Mesothelial cell of epicardium (in vitro differentiated cells): ENCODE results near the gene TSEN15. TPM values are rescaled to one million over a fixed set of nuclear protein-coding genes. Genes with fewer than 3 reads are reported as not detected.

Experiments
- DNase-seq, 2 experiments: peaks; one replicate each; pipeline ENCODE4 v3.0.0; 2021; ENCODE audit warnings: low spot score in 2 of 2; ENCODE audit not compliant: unreplicated experiment in 2 of 2
- H3K27ac Mint-ChIP-seq: 2 replicates; pipeline ENCODE4 v1.8.0; 2021; ENCODE audit warnings: mixed read lengths
- H3K27me3 Mint-ChIP-seq: 2 replicates; pipeline ENCODE4 v1.8.0; 2021; ENCODE audit warnings: low read depth, mixed read lengths
- H3K36me3 Mint-ChIP-seq: 2 replicates; pipeline ENCODE4 v1.8.0; 2021; ENCODE audit warnings: mixed read lengths
- H3K4me1 Mint-ChIP-seq: 2 replicates; pipeline ENCODE4 v1.8.0; 2021; ENCODE audit warnings: mixed read lengths
- H3K4me3 Mint-ChIP-seq: 2 replicates; pipeline ENCODE4 v1.8.0; 2021; ENCODE audit warnings: mild to moderate bottlenecking, moderate library complexity, mixed read lengths
- H3K9me3 Mint-ChIP-seq: 2 replicates; pipeline ENCODE4 v1.8.0; 2021; ENCODE audit warnings: mixed read lengths
- CTCF ChIP-seq: fragments of 200-600 bp; sonication (generic); IDR thresholded peaks from one replicate; pipeline ENCODE4 v1.5.0; 2021; ENCODE audit warnings: antibody characterized with exemption; ENCODE audit not compliant: unreplicated experiment
- total RNA-seq: library from RNA; stranded (reverse); gene quantifications from 3 replicates; pipeline ENCODE4 v1.2.1, GENCODE V29; 2021

TSEN15 gene
- total RNA-seq, 1 donor from 2014 or later, result 32.8 TPM

- no peak for DNase-seq
These were observed 23.8 kb downstream of the TSEN15 start for GRCh38 chr1:184075055-184076029.

GRCh38 chr1:184078564-184079249, 27.2 kb downstream of the TSEN15 start:
- H3K4me1 Mint-ChIP-seq, result peaks cover 8% of the 10 kb centered on the region
- no peak for DNase-seq
- peaks cover 12% of the 10 kb centered on the region for H3K9me3 Mint-ChIP-seq
- H3K27ac Mint-ChIP-seq, result peak overlapping the region; percentile 31
- no peak overlapping the region for H3K4me3 Mint-ChIP-seq
- TF ChIP-seq CTCF, result no peak
- no peaks in the 10 kb centered on the region for H3K27me3 Mint-ChIP-seq
- H3K36me3 Mint-ChIP-seq, result peaks cover 17% of the 10 kb centered on the region

More at GRCh38 chr1:184075055-184076029, 23.8 kb downstream of the TSEN15 start:
- no peaks in the 10 kb centered on the region for H3K27me3 Mint-ChIP-seq
- peaks cover 28% of the 10 kb centered on the region for H3K36me3 Mint-ChIP-seq
- no peak overlapping the region for H3K4me3 Mint-ChIP-seq
- peak; percentile 65 for TF ChIP-seq CTCF
- H3K27ac Mint-ChIP-seq, result no peak overlapping the region
- H3K4me1 Mint-ChIP-seq, result peaks cover 6% of the 10 kb centered on the region
- H3K9me3 Mint-ChIP-seq, result peaks cover 12% of the 10 kb centered on the region

GRCh38 chr1:184080309-184080708, 28.8 kb downstream of the TSEN15 start:
- no peak overlapping the region for H3K27ac Mint-ChIP-seq
- no peak overlapping the region for H3K4me3 Mint-ChIP-seq
- no peaks in the 10 kb centered on the region for H3K27me3 Mint-ChIP-seq
- H3K9me3 Mint-ChIP-seq, result peaks cover 13% of the 10 kb centered on the region
- peaks cover 12% of the 10 kb centered on the region for H3K36me3 Mint-ChIP-seq
- TF ChIP-seq CTCF, result no peak
- no peak for DNase-seq
- peaks cover 7% of the 10 kb centered on the region for H3K4me1 Mint-ChIP-seq

- H3K27ac Mint-ChIP-seq, result no peak overlapping the region
- H3K36me3 Mint-ChIP-seq, result peaks cover 5% of the 10 kb centered on the region
- peaks cover 11% of the 10 kb centered on the region for H3K9me3 Mint-ChIP-seq
- H3K27me3 Mint-ChIP-seq, result no peaks in the 10 kb centered on the region
- peaks cover 6% of the 10 kb centered on the region for H3K4me1 Mint-ChIP-seq
- H3K4me3 Mint-ChIP-seq, result no peak overlapping the region
- no peak for DNase-seq
- no peak for TF ChIP-seq CTCF
These were observed 31.2 kb downstream of the TSEN15 start for GRCh38 chr1:184082541-184083415.

GRCh38 chr1:184085667-184086066, 34.1 kb downstream of the TSEN15 start:
- H3K27me3 Mint-ChIP-seq, result no peaks in the 10 kb centered on the region
- peaks cover 5% of the 10 kb centered on the region for H3K36me3 Mint-ChIP-seq
- H3K4me1 Mint-ChIP-seq, result peaks cover 2% of the 10 kb centered on the region
- no peak for TF ChIP-seq CTCF
- no peak overlapping the region for H3K27ac Mint-ChIP-seq
- DNase-seq, result no peak
- no peak overlapping the region for H3K4me3 Mint-ChIP-seq
- peaks cover 11% of the 10 kb centered on the region for H3K9me3 Mint-ChIP-seq
